ENCODE results near the gene KRTAP20-2. TPM values are rescaled to one million over a fixed set of nuclear protein-coding genes. Genes with fewer than 3 reads are reported as not detected.
A peak's percentile ranks its signal among the peaks of the same experiment; 100 is the strongest.

Gene KRTAP20-2
- not detected for total RNA-seq
- not detected for polyA plus RNA-seq
- long read RNA-seq, donor 1 = 0 reads
- long read RNA-seq, donor 2 = 0 reads
- long read RNA-seq, donor 3 = 0 reads

GRCh38 chr21:30634906-30635305, at the start of gene KRTAP20-2:
Gene KRTAP20-2, plus strand, starts transcription at chr21:30635206. Its CDS starts 58 bp downstream, at chr21:30635264.
- Histone ChIP-seq H3K9me3 (no peaks in the 10 kb centered on the region), H3K4me3 (no peak within 1 kb of the TSS), H3K27me3 (no peaks in the 10 kb centered on the region), H3K27ac (no peak within 1 kb of the TSS), H3K4me1 (no peaks in the 10 kb centered on the region), H3K36me3 (no peaks in the 10 kb centered on the region)
- ATAC-seq (no peak), DNase-seq (no peak)
- TF ChIP-seq POLR2A (IDR thresholded peaks at IDR 0.05) = no peak
- no peak for TF ChIP-seq CTCF (IDR thresholded peaks at IDR 0.05)
- WGBS, 4 donors = 70 to 100% (median 88%) methylated on average over 1 of the region's 1 CpG
- intact Hi-C loops (cut with DNase I) = no loop called here

- Histone ChIP-seq H3K9me3 (no peaks in the 10 kb centered on the region), H3K27ac (no peak within 1 kb of the TSS), H3K27me3 (no peaks in the 10 kb centered on the region), H3K4me3 (no peak within 1 kb of the TSS), H3K36me3 (no peaks in the 10 kb centered on the region), H3K4me1 (no peaks in the 10 kb centered on the region)
- no peak for TF ChIP-seq CTCF (IDR thresholded peaks at IDR 0.05)
- TF ChIP-seq POLR2A (IDR thresholded peaks at IDR 0.05) = no peak
- intact Hi-C loops (cut with DNase I) = no loop called here
- no peak for DNase-seq
- no peak for ATAC-seq
Observed at GRCh38 chr21:30590297-30590696, 44.7 kb upstream of the KRTAP20-2 start, which contains the start of gene KRTAP22-2. Gene KRTAP22-2, minus strand, starts transcription at chr21:30590397.

- Histone ChIP-seq H3K36me3 (no peaks in the 10 kb centered on the region), H3K4me1 (no peaks in the 10 kb centered on the region), H3K27me3 (no peaks in the 10 kb centered on the region), H3K27ac (no peak within 1 kb of the TSS), H3K4me3 (no peak within 1 kb of the TSS), H3K9me3 (no peaks in the 10 kb centered on the region)
- DNase-seq (no peak), ATAC-seq (peak in 1 of 4 donors; percentile 27)
- intact Hi-C loops (cut with DNase I) = no loop called here
- TF ChIP-seq POLR2A (IDR thresholded peaks at IDR 0.05) (no peak), CTCF (IDR thresholded peaks at IDR 0.05) (no peak)
- whole genome bisulfite sequencing, 4 donors = 85 to 97% (median 88%) methylated on average over 4 of the region's 4 CpGs
Observed at GRCh38 chr21:30592140-30592539, 42.9 kb upstream of the KRTAP20-2 start, which contains the start of gene KRTAP6-3. Gene KRTAP6-3, plus strand, starts transcription at chr21:30592440. Its CDS starts 6 bp downstream, at chr21:30592446.

GRCh38 chr21:30598802-30599201, 36.2 kb upstream of the KRTAP20-2 start, which contains the start of gene KRTAP6-2:
Gene KRTAP6-2, minus strand, starts transcription at chr21:30598902. Its CDS starts 28 bp downstream, at chr21:30598874.
- no peak within 1 kb of the TSS for H3K4me3 ChIP-seq
- TF ChIP-seq POLR2A (IDR thresholded peaks at IDR 0.05) (no peak), CTCF (IDR thresholded peaks at IDR 0.05) (no peak)
- no peaks in the 10 kb centered on the region for H3K36me3 ChIP-seq
- no peak for DNase-seq
- no peaks in the 10 kb centered on the region for H3K27me3 ChIP-seq
- H3K9me3 ChIP-seq = peaks cover 0 to 5% (median 0%) of the 10 kb centered on the region in 12 donors
- 91 to 95% (median 93%) methylated on average over 6 of the region's 6 CpGs for WGBS, 4 donors
- H3K27ac ChIP-seq = no peak within 1 kb of the TSS
- intact Hi-C loops (cut with DNase I) = no loop called here
- no peaks in the 10 kb centered on the region for H3K4me1 ChIP-seq
- ATAC-seq = no peak
